ENCODE measurements around the gene LYSMD2. TPM values are rescaled to one million over a fixed set of nuclear protein-coding genes. Genes with fewer than 3 reads are reported as not detected.

LYSMD2 gene
- total RNA-seq, 1 experiment from 2014 or later: 6.0 TPM

DNA sequence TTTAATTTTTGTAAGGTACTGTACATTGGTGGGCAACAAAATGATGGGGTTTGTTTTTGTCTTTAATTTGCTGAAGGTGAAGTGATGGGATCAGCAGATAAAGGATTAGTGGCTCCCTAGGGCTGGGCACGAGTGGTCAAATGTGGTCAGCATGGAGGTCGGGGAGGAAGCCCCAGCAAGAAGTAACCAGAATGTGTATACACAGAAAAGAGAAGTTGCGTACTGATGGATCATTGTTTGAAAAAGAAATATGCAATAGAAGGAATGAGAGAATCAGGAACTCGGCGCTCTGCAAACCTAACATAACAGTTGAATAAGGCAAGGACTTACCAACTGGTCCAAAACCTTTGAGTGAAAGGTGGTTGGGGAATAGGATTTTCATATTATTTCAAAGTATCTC, 15.4 kb upstream of the LYSMD2 start:
- Histone ChIP-seq H3K4me2 (ENCODE audit: low read length) (no peak overlapping the region), H3K27me3 (ENCODE audit: low read length) (peaks cover 12% of the 10 kb centered on the region; the same call in 1 of the 2 replicates), H4K20me1 (ENCODE audit: low read length) (no peaks in the 10 kb centered on the region), H2AFZ (ENCODE audit: low read length) (no peak overlapping the region), H3K4me1 (ENCODE audit: insufficient read depth, low read length) (peaks cover 10% of the 10 kb centered on the region; the same call in 1 of the 2 replicates), H3K27ac (ENCODE audit: low read length) (no peak overlapping the region), H3K9me3 (ENCODE audit: low read length) (no peaks in the 10 kb centered on the region), H3K79me2 (ENCODE audit: low read length) (no peaks in the 10 kb centered on the region), H3F3A (ENCODE audit: low read length, unreplicated experiment) (no peaks in the 10 kb centered on the region), H3K36me3 (ENCODE audit: low read depth, low read length) (no peaks in the 10 kb centered on the region), H3K9ac (ENCODE audit: low read length) (no peak overlapping the region), H3K9me2 (replicated peaks; ENCODE audit: low read length) (no peaks in the 10 kb centered on the region), H3K4me3 (ENCODE audit: low read length) (no peak overlapping the region)
- BruUV-seq (replicated peaks): no TSS peak
- ChIA-PET POLR2A (ENCODE audit: unreplicated experiment) (no interaction called here), CTCF (no interaction called here)
- TF ChIP-seq CTCF (conservative IDR thresholded peaks at IDR 0.05; ENCODE audit: low read depth, low read length): no peak
- no peak for TF ChIP-seq EZH2phosphoT487 (IDR thresholded peaks at IDR 0.05; ENCODE audit: borderline replicate concordance, low read length)
- no peak for TF ChIP-seq EZH2 (IDR thresholded peaks at IDR 0.05; ENCODE audit: low read length, unreplicated experiment)
- DNase-seq: no peak
- no peak for ATAC-seq
- intact Hi-C loops (cut with micrococcal nuclease): no loop called here

DNA sequence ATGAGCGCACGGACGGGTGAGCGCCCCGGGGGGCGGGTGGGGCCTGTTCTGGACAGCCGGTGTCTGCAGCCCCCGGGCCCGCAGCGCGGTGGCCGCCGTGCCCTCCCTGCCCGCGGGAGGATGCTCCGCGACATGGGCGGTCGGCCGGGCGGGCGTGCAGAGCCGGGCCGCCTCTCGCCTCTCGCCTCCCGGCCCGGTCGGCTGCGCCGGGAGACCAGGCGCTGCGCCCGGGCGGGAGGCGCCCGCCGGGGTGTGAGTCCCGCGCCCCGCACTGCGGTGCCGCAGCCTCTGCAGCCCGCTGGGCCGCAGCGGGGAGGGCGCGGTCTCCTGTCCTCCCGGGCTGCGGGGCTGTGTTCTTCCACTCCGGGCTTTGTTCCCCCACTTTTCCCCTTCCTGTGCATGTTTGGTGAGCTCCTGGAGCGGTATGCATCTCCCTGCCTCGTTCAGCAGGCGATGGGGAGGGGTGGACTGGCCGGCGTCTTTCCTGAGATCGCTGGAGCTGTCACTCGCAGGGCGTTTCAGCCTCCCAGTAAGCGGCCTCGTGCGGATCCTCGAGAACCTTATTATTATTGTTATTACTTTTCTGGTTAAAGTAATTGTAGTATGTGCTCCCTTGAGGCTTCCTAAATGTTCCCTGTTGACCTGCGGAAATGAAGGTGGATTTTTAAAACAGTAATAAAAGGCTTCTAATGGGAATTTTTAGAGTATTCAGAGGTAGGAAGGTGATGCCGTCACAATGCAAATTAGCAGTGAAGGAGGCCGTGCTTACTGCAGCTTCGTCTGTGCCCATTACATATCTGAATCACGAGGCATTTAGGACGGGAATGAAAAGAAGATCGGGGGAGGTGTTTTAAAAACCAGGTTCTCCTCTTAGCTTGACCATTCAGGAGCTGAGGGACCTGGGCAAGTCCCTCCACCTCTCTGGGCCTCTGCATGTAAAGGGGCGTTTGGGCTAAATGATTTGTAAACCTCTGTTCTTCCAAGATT, 14.5 kb upstream of the LYSMD2 start:
- no peaks in the 10 kb centered on the region for H3K79me2 ChIP-seq (ENCODE audit: low read length)
- H3K4me1 ChIP-seq (ENCODE audit: insufficient read depth, low read length): peaks cover 10% of the 10 kb centered on the region; the same call in 1 of the 2 replicates
- peak overlapping the region; percentile 69 for H3K4me3 ChIP-seq (ENCODE audit: low read length)
- no peaks in the 10 kb centered on the region for H3K36me3 ChIP-seq (ENCODE audit: low read depth, low read length)
- ChIA-PET CTCF (no interaction called here), POLR2A (ENCODE audit: unreplicated experiment) (no interaction called here)
- H3K27me3 ChIP-seq (ENCODE audit: low read length): peaks cover 12% of the 10 kb centered on the region; the same call in 1 of the 2 replicates
- ATAC-seq (peak; percentile 67), DNase-seq (peak; percentile 34)
- no peaks in the 10 kb centered on the region for H4K20me1 ChIP-seq (ENCODE audit: low read length)
- no peak for TF ChIP-seq CTCF (conservative IDR thresholded peaks at IDR 0.05; ENCODE audit: low read depth, low read length)
- no peak for TF ChIP-seq EZH2 (IDR thresholded peaks at IDR 0.05; ENCODE audit: low read length, unreplicated experiment)
- no peak for TF ChIP-seq EZH2phosphoT487 (IDR thresholded peaks at IDR 0.05; ENCODE audit: borderline replicate concordance, low read length)
- BruUV-seq (replicated peaks): no TSS peak
- intact Hi-C loops (cut with micrococcal nuclease): no loop called here
- H3K4me2 ChIP-seq (ENCODE audit: low read length): peak overlapping the region; percentile 93
- no peak overlapping the region for H3K27ac ChIP-seq (ENCODE audit: low read length)
- H3K9ac ChIP-seq (ENCODE audit: low read length): no peak overlapping the region
- H3K9me3 ChIP-seq (ENCODE audit: low read length): no peaks in the 10 kb centered on the region
- H3K9me2 ChIP-seq (replicated peaks; ENCODE audit: low read length): no peaks in the 10 kb centered on the region
- peak overlapping the region; percentile 94 for H2AFZ ChIP-seq (ENCODE audit: low read length)
- no peaks in the 10 kb centered on the region for H3F3A ChIP-seq (ENCODE audit: low read length, unreplicated experiment)
